ENCODE results near the gene KCNH4. TPM values are rescaled to one million over a fixed set of nuclear protein-coding genes. Genes with fewer than 3 reads are reported as not detected.
A peak's percentile ranks its signal among the peaks of the same experiment; 100 is the strongest.

KCNH4 gene
- total and polyA plus RNA-seq, 9 donors, result 0.07 to 0.40 (median 0.12) TPM; not detected in 4

DNA sequence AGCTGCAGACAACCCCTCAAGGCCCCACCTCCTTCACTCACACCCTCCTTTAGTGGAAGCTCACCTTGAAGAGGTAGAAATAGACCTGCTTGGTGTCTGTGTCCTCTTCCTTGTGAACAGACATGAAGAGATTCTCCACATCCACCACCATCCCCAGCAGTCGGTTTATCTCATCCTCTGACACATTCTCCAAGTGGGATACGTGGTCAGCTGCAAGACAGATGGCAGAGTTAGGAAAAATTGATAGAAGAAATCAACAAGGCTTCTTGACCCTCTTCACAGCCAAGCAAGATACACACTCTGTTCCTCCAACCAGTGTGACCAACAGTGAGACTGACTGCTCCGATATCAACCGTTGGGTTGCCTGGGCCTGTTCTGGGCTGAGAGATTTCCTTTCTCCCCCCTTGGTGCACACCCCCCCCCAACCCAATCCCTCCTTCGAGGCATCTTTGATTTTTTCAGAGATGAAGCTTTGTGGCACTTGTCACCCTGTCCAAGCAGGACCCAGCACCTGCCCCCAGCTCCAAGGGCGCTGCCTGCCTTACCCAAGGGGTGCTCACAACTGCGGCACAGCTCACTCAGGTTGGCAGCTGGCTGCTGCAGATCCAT, 60.7 kb downstream of the KCNH4 start:
- peak overlapping the region; percentile 68 for H3K4me3 ChIP-seq
- no peaks in the 10 kb centered on the region for H3K9me3 ChIP-seq
- 24 to 34% (median 27%) methylated on average over 7 of the region's 7 CpGs for WGBS, 3 donors
- no peak overlapping the region for H3K27ac ChIP-seq
- H3K27me3 ChIP-seq, result no peaks in the 10 kb centered on the region
- intact Hi-C loops (cut with DNase I), result no loop called here
- no peaks in the 10 kb centered on the region for H3K36me3 ChIP-seq
- DNase-seq, result no peak
- peaks cover 5% of the 10 kb centered on the region for H3K4me1 ChIP-seq (ENCODE audit: insufficient read depth)
- TF ChIP-seq EP300 (IDR thresholded peaks at IDR 0.05) (no peak), POLR2A (IDR thresholded peaks at IDR 0.05) (no peak)
- TF ChIP-seq, protein P1, sequence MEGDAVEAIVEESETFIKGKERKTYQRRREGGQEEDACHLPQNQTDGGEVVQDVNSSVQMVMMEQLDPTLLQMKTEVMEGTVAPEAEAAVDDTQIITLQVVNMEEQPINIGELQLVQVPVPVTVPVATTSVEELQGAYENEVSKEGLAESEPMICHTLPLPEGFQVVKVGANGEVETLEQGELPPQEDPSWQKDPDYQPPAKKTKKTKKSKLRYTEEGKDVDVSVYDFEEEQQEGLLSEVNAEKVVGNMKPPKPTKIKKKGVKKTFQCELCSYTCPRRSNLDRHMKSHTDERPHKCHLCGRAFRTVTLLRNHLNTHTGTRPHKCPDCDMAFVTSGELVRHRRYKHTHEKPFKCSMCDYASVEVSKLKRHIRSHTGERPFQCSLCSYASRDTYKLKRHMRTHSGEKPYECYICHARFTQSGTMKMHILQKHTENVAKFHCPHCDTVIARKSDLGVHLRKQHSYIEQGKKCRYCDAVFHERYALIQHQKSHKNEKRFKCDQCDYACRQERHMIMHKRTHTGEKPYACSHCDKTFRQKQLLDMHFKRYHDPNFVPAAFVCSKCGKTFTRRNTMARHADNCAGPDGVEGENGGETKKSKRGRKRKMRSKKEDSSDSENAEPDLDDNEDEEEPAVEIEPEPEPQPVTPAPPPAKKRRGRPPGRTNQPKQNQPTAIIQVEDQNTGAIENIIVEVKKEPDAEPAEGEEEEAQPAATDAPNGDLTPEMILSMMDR (IDR thresholded peaks at IDR 0.05), result no peak

DNA sequence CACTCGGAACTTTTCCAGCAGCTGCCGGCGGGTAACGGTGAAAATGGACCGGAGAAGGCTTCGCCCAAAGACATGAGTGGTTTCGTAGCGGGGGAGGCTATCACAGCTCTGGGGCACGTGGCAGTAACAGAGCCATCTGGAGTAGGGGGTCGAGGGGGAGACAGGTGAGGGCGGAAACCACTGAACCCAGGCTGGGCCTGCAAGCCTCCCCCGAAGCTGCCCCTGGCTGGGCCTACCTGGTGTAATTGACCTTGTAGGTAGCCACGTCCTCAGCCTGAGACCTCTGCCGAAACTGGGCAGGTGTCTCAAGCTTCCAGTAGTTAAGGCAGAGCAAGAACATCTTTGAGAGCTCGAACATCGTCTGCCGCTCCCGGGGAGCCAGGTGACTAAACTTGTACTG, 61.6 kb downstream of the KCNH4 start:
- H3K4me1 ChIP-seq (ENCODE audit: insufficient read depth), result peaks cover 5% of the 10 kb centered on the region
- no peak for TF ChIP-seq EP300 (IDR thresholded peaks at IDR 0.05)
- no peak for TF ChIP-seq POLR2A (IDR thresholded peaks at IDR 0.05)
- TF ChIP-seq, protein P1 (IDR thresholded peaks at IDR 0.05), result no peak
- intact Hi-C loops (cut with DNase I), result loop anchor here (5.0 to 10.0 kb wide), 6 partner anchors 52 to 157 kb away; partner anchors contain the start of genes CNP (in 1 of the 4) and NKIRAS2 (in 1 of the 4)

DNA sequence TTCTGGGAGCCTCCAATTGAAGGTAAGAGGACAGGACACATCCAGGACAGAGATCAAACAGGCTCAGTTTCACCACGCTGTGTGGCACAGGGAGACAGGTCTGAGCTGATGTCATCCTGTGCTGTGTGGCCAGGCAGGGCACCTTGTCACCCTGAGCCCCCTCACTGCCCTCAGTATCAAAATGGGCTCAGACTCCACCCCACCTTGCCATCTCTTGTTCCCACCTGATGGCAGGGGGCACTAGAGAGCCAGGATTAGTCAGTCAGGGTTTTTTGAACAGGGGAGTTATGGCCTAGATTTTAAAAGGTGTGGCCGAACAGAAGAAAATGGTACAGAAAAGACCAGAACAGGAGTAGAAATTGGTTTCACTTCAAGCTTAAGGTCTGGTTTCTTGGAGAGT, 62.4 kb downstream of the KCNH4 start:
- TF ChIP-seq POLR2A (IDR thresholded peaks at IDR 0.05), result no peak
- TF ChIP-seq EP300 (IDR thresholded peaks at IDR 0.05), result no peak
- TF ChIP-seq, protein P1 (IDR thresholded peaks at IDR 0.05), result no peak
- 84 to 90% (median 85%) methylated on average over 2 of the region's 2 CpGs for WGBS, 3 donors
- no peak for DNase-seq
- no peak overlapping the region for H3K27ac ChIP-seq
- H3K4me1 ChIP-seq (ENCODE audit: insufficient read depth), result peaks cover 5% of the 10 kb centered on the region
- H3K36me3 ChIP-seq, result no peaks in the 10 kb centered on the region
- no peak overlapping the region for H3K4me3 ChIP-seq
- H3K9me3 ChIP-seq, result no peaks in the 10 kb centered on the region
- intact Hi-C loops (cut with DNase I), result loop anchor here (5.0 to 10.0 kb wide), 6 partner anchors 51 to 156 kb away; partner anchors contain the start of genes CNP (in 1 of the 4) and NKIRAS2 (in 1 of the 4)
- no peaks in the 10 kb centered on the region for H3K27me3 ChIP-seq

More for the DNA sequence above, 61.6 kb downstream of the KCNH4 start:
- no peak overlapping the region for H3K27ac ChIP-seq
- WGBS, 3 donors, result 86 to 88% (median 88%) methylated on average over 18 of the region's 18 CpGs
- no peak overlapping the region for H3K4me3 ChIP-seq
- H3K36me3 ChIP-seq, result no peaks in the 10 kb centered on the region
- no peak for DNase-seq
- no peaks in the 10 kb centered on the region for H3K9me3 ChIP-seq
- H3K27me3 ChIP-seq, result no peaks in the 10 kb centered on the region

DNA sequence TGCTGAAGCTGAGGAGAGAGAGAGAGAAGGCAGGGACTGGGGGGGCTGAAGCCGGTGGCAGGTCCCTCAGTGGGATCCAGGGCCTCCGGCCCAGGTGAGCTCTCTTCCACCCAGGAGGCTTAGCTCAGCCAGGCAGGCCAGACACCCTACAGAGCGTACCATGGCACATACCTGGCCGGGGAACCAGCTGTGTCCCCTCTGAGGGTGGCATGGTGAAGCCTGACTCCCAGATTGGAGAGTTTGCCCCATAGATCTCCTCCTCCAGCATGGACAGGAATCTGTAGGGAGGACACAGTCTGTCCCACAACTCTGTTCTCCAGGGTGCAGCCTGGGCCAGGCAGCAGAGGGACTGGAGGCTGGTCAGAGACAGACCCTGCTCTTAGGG, 62.8 kb downstream of the KCNH4 start:
- Histone ChIP-seq H3K27me3 (no peaks in the 10 kb centered on the region), H3K4me3 (no peak overlapping the region), H3K4me1 (ENCODE audit: insufficient read depth) (peaks cover 5% of the 10 kb centered on the region), H3K27ac (no peak overlapping the region), H3K9me3 (no peaks in the 10 kb centered on the region), H3K36me3 (no peaks in the 10 kb centered on the region)
- 85 to 93% (median 87%) methylated on average over 4 of the region's 4 CpGs for WGBS, 3 donors
- intact Hi-C loops (cut with DNase I), result loop anchor here (5.0 to 10.0 kb wide), 6 partner anchors 51 to 156 kb away; partner anchors contain the start of genes CNP (in 1 of the 4) and NKIRAS2 (in 1 of the 4)
- no peak for DNase-seq
- TF ChIP-seq POLR2A (IDR thresholded peaks at IDR 0.05), result no peak
- no peak for TF ChIP-seq EP300 (IDR thresholded peaks at IDR 0.05)
- TF ChIP-seq, protein P1 (IDR thresholded peaks at IDR 0.05), result no peak

All from ovary (tissue), 9 donors.